Hepatocyte (in vitro differentiated cells): ENCODE data around the gene SIDT1. TPM values are rescaled to one million over a fixed set of nuclear protein-coding genes. Genes with fewer than 3 reads are reported as not detected.

ENCODE experiments used
- DNase-seq: peaks from one replicate; pipeline ENCODE4 v3.0.0-alpha.2; 2016; ENCODE audit warnings: low spot score
- H2AFZ ChIP-seq: fragments of 200-600 bp; sonication (generic); 2 replicates; pipeline ENCODE4 v1.6.0; 2016; ENCODE audit warnings: antibody characterized with exemption, mild to moderate bottlenecking
- H3K27ac ChIP-seq: fragments of 200-600 bp; sonication (generic); 2 replicates; pipeline ENCODE4 v1.5.1; 2016; ENCODE audit warnings: mild to moderate bottlenecking
- H3K27me3 ChIP-seq: fragments of 200-600 bp; sonication (generic); 2 replicates; pipeline ENCODE4 v1.6.1; 2016
- H3K36me3 ChIP-seq: fragments of 200-600 bp; sonication (generic); replicated peaks from 2 replicates; pipeline ENCODE4 v1.5.1; 2016; ENCODE audit warnings: low read depth; ENCODE audit not compliant: insufficient read depth
- H3K4me1 ChIP-seq: fragments of 200-600 bp; sonication (generic); 2 replicates; pipeline ENCODE4 v1.5.1; 2016; ENCODE audit warnings: mild to moderate bottlenecking, moderate library complexity; ENCODE audit not compliant: insufficient read depth
- H3K4me2 ChIP-seq: fragments of 200-600 bp; sonication (generic); 2 replicates; pipeline ENCODE4 v1.6.0; 2016
- H3K4me3 ChIP-seq: fragments of 200-600 bp; sonication (generic); 2 replicates; pipeline ENCODE4 v1.5.1; 2016; ENCODE audit warnings: mild to moderate bottlenecking
- H3K79me2 ChIP-seq: fragments of 200-600 bp; sonication (generic); 2 replicates; pipeline ENCODE4 v1.6.0; 2017; ENCODE audit warnings: mild to moderate bottlenecking
- H3K9me2 ChIP-seq: fragments of 200-600 bp; sonication (generic); replicated peaks from 2 replicates; pipeline ENCODE4 v1.6.0; 2017; ENCODE audit warnings: mild to moderate bottlenecking; ENCODE audit not compliant: insufficient read depth
- H3K9me3 ChIP-seq: fragments of 200-600 bp; sonication (generic); 2 replicates; pipeline ENCODE4 v1.5.1; 2016; ENCODE audit warnings: low read depth, mild to moderate bottlenecking
- H4K20me1 ChIP-seq: fragments of 200-600 bp; sonication (generic); 2 replicates; pipeline ENCODE4 v1.6.0; 2016; ENCODE audit warnings: mild to moderate bottlenecking; ENCODE audit not compliant: insufficient read depth, poor library complexity, severe bottlenecking
- EZH2 ChIP-seq: fragments of 200-600 bp; sonication (generic); IDR thresholded peaks from 2 replicates; pipeline ENCODE4 v1.6.1; 2016; ENCODE audit warnings: antibody characterized with exemption, mild to moderate bottlenecking, borderline replicate concordance
- EZH2phosphoT487 ChIP-seq: fragments of 200-600 bp; sonication (generic); IDR thresholded peaks from one replicate; pipeline ENCODE4 v1.6.1; 2018; ENCODE audit warnings: antibody characterized with exemption, mild to moderate bottlenecking, low read depth, moderate library complexity; ENCODE audit not compliant: unreplicated experiment, severe bottlenecking
- WGBS: methylation state at CpG from one replicate; pipeline ENCODE4 v1.1.6; 2016; ENCODE audit warnings: low lambda C conversion rate; ENCODE audit errors: missing lambda C conversion rate; 5-methylcytosine and 5-hydroxymethylcytosine counted together
- polyA plus RNA-seq: library from polyadenylated mRNA; unstranded; fragments of >200 nt; fragmentation: Nextera tagmentation; extraction: Ambion mirVana; gene quantifications from 2 replicates; pipeline ENCODE4 v1.2.1, GENCODE V29; 2016
- total RNA-seq: library from RNA; depleted of rRNA; stranded (reverse); fragments of >200 nt; gene quantifications from 2 replicates; pipeline ENCODE4 v1.2.3, GENCODE V29; 2014
- TF ChIP-seq, protein P1 (sequence below): fragments of 200-600 bp; sonication (generic); IDR thresholded peaks from 2 replicates; pipeline ENCODE4 v1.5.1; 2016; ENCODE audit warnings: antibody characterized with exemption, mild to moderate bottlenecking; ENCODE audit not compliant: poor library complexity

SIDT1 gene
- total and polyA plus RNA-seq, 2 experiments from 2014 or later: 0.18 to 0.90 TPM

DNA sequence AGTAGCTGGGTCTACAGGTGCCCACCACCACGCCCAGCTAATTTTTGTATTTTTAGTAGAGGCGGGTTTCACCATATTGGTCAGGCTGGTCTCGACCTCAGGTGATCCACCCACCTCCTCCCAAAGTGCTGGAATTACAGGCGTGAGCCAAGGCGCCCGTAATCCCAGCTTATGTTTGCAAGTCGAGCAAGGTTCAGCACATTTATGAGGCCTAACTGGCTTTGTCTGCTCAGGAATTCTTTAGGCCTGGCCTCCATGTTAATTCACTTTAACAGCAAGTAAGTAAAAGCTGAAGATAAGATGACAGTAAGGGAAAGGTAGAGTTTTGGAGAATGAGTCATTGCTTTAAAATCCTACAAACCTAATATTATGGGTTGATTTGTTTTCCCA lies 24.6 kb downstream of the SIDT1 start:
- H3K4me3 ChIP-seq: no peak overlapping the region
- 67% methylated on average over 7 of the region's 7 CpGs for WGBS
- no peaks in the 10 kb centered on the region for H3K27me3 ChIP-seq
- peaks cover 15% of the 10 kb centered on the region for H3K4me1 ChIP-seq
- no peaks in the 10 kb centered on the region for H3K9me3 ChIP-seq
- H3K27ac ChIP-seq: peak overlapping the region; percentile 92
- no peaks in the 10 kb centered on the region for H4K20me1 ChIP-seq
- TF ChIP-seq, protein P1, sequence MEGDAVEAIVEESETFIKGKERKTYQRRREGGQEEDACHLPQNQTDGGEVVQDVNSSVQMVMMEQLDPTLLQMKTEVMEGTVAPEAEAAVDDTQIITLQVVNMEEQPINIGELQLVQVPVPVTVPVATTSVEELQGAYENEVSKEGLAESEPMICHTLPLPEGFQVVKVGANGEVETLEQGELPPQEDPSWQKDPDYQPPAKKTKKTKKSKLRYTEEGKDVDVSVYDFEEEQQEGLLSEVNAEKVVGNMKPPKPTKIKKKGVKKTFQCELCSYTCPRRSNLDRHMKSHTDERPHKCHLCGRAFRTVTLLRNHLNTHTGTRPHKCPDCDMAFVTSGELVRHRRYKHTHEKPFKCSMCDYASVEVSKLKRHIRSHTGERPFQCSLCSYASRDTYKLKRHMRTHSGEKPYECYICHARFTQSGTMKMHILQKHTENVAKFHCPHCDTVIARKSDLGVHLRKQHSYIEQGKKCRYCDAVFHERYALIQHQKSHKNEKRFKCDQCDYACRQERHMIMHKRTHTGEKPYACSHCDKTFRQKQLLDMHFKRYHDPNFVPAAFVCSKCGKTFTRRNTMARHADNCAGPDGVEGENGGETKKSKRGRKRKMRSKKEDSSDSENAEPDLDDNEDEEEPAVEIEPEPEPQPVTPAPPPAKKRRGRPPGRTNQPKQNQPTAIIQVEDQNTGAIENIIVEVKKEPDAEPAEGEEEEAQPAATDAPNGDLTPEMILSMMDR: no peak
- TF ChIP-seq EZH2 (no peak), EZH2phosphoT487 (no peak)
- no peaks in the 10 kb centered on the region for H3K9me2 ChIP-seq
- peak overlapping the region; percentile 20 for H3K4me2 ChIP-seq
- no peaks in the 10 kb centered on the region for H3K36me3 ChIP-seq
- H2AFZ ChIP-seq: no peak overlapping the region
- no peaks in the 10 kb centered on the region for H3K79me2 ChIP-seq
- peak; percentile 46 for DNase-seq

DNA sequence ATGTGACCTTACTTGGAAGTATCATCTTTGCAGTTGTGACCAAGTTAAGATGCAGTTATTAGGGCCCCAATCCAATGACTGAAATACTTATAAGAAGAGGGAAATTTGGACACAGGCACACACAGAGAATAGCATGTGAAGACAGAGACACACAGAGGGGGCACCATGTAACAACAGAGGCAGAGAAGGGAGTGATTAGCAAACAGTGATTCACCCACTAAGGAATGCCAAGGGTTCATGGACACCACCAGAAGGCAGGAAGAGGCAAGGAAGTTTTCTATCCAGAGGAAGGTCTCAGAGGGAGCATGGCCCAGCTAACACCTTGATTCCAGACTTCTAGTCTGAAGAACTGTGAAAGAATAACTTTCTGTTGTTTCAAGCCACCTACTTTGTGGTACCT lies 25.0 kb downstream of the SIDT1 start:
- H3K4me2 ChIP-seq: peak overlapping the region; percentile 20
- no peak overlapping the region for H2AFZ ChIP-seq

DNA sequence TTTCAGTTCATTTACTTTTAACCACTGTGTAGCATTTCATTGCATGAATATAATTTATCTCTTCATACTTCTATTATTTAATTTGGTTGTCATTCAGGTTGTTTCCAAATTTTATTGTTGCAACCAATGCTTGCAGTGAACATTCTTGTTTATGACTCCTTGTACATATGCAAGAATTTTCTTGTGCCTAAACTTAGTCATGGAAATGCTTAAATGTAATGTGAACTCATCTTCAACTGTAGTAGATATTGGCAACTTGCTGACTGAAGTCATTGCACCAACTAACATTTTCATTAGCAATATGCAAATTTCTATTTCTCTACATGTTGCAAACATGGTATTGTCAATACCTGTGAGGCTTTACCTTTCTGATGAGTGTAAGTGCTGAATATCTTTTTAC lies 26.7 kb downstream of the SIDT1 start:
- no peak for DNase-seq
- no peaks in the 10 kb centered on the region for H3K79me2 ChIP-seq
- H3K36me3 ChIP-seq: no peaks in the 10 kb centered on the region
- no peak overlapping the region for H3K27ac ChIP-seq
- no peaks in the 10 kb centered on the region for H4K20me1 ChIP-seq
- no peaks in the 10 kb centered on the region for H3K9me3 ChIP-seq
- H3K4me2 ChIP-seq: no peak overlapping the region
- H3K9me2 ChIP-seq: no peaks in the 10 kb centered on the region
- peaks cover 15% of the 10 kb centered on the region for H3K4me1 ChIP-seq
- no peak overlapping the region for H2AFZ ChIP-seq
- no peak for TF ChIP-seq EZH2
- no peak for TF ChIP-seq EZH2phosphoT487
- TF ChIP-seq, protein P1: no peak
- no peak overlapping the region for H3K4me3 ChIP-seq
- no peaks in the 10 kb centered on the region for H3K27me3 ChIP-seq

More for the DNA sequence above, 25.0 kb downstream of the SIDT1 start:
- TF ChIP-seq, protein P1: peak; percentile 6
- no peak for TF ChIP-seq EZH2phosphoT487
- Histone ChIP-seq H4K20me1 (no peaks in the 10 kb centered on the region), H3K4me1 (peaks cover 15% of the 10 kb centered on the region), H3K79me2 (no peaks in the 10 kb centered on the region), H3K27ac (peak overlapping the region; percentile 92), H3K27me3 (no peaks in the 10 kb centered on the region), H3K9me3 (no peaks in the 10 kb centered on the region), H3K9me2 (no peaks in the 10 kb centered on the region), H3K36me3 (no peaks in the 10 kb centered on the region), H3K4me3 (no peak overlapping the region)
- peak; percentile 36 for DNase-seq

DNA sequence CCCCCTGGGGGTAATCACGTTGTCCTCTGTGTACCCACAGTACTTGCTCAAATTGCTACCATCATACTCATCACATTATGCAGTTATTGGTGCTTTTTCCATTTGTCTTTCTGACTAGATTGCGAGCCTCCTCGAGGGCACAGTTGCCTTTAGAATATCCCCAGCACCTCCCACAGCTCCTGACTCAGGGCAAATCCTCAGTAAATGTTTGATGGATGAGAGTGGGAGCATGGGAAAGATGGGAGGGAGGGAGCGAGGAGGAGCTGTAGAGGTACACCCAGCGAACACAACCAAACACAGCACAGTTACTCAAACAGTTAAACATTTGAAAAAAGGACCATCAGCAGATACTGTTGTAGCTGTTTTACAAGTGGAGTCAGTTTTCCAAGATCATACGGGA lies 27.9 kb downstream of the SIDT1 start:
- TF ChIP-seq EZH2 (no peak), EZH2phosphoT487 (no peak)
- TF ChIP-seq, protein P1: no peak
- no peak overlapping the region for H2AFZ ChIP-seq
- H4K20me1 ChIP-seq: no peaks in the 10 kb centered on the region
- 62% methylated on average over 6 of the region's 6 CpGs for WGBS
- no peaks in the 10 kb centered on the region for H3K79me2 ChIP-seq
- no peaks in the 10 kb centered on the region for H3K27me3 ChIP-seq
- no peak overlapping the region for H3K4me3 ChIP-seq
- H3K4me1 ChIP-seq: peaks cover 15% of the 10 kb centered on the region
- no peaks in the 10 kb centered on the region for H3K9me3 ChIP-seq
- no peaks in the 10 kb centered on the region for H3K9me2 ChIP-seq
- no peak for DNase-seq
- no peaks in the 10 kb centered on the region for H3K36me3 ChIP-seq
- H3K27ac ChIP-seq: no peak overlapping the region
- no peak overlapping the region for H3K4me2 ChIP-seq
